Stimulated activated CD4-positive, alpha-beta T cell treated with anti-CD3 and anti-CD28 coated beads, Interleukin-15, amount 100 ng/mL, for 48 hours (primary cell): Measurements from ENCODE around the gene SPOCK2.

Experiments used
- DNase-seq, 2 donors: peaks; one replicate each; pipeline ENCODE4 v3.0.0-alpha.2; 2020; ENCODE audit warnings: low read depth in 2 of 2

The SPOCK2 gene

DNA sequence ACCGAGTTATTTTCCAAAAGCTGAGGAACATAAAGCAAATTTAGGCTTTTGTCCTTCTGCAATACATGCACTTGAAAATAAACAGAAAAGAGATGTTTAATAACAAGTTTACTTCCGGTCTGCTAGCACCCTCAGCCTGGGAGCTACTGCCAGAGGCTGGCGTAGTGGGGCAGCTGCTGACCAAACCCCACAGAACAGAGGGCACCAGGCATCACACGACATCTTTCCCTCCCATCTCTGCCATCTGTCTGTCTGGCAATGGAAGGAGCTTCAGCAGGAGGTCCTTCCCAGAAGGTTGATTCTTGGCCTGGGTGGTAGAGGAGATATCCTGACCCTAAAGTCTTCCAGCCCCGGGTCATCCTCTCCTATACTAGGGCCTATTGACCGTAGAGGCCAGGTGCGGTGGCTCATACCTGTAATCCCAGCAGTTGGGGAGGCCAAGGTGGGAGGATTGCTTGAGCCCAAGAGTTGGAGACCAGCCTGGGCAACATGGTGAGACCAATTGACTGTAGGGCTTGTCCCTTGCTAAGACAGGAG, 76.3 kb downstream of the SPOCK2 start:
- DNase-seq, result no peak

DNA sequence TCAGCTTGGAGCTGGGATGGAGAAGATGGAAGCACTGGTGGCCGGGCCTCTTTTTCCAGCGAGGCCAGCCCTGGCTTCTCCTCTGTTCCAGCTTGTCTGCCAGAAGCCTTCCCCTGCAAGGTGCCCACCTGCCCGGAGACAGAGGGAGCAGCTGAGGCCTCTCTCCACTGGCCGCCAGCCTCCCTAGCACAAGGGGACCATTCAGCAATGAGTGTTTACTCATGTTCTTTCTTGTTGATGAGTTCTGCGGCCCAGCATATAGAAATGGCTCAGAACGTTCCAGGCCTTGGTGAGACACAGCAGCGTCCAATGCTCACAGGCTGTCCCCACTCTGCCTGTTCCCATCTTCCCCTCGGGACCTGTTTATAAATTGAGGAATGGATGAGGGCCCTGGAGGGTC, 76.9 kb downstream of the SPOCK2 start:
- no peak for DNase-seq

DNA sequence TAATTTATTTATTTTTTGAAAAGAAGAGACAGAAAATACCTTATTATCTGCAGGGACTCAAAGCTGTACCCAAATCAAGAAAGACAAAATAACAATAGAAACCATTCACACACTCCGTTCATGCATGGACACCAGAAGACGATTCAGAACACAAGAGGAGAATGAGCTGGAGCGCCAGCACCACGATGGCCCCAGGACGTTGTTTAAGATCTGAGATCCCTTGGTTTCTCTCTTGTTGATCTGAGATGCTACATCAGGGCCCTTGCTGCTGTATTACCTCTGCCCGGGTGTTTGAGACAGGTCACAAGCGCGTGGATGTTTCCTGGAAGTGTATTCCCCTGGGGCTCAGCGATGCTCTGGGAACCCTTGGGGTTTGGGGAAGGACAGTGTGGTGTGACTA, 77.3 kb downstream of the SPOCK2 start:
- no peak for DNase-seq

DNA sequence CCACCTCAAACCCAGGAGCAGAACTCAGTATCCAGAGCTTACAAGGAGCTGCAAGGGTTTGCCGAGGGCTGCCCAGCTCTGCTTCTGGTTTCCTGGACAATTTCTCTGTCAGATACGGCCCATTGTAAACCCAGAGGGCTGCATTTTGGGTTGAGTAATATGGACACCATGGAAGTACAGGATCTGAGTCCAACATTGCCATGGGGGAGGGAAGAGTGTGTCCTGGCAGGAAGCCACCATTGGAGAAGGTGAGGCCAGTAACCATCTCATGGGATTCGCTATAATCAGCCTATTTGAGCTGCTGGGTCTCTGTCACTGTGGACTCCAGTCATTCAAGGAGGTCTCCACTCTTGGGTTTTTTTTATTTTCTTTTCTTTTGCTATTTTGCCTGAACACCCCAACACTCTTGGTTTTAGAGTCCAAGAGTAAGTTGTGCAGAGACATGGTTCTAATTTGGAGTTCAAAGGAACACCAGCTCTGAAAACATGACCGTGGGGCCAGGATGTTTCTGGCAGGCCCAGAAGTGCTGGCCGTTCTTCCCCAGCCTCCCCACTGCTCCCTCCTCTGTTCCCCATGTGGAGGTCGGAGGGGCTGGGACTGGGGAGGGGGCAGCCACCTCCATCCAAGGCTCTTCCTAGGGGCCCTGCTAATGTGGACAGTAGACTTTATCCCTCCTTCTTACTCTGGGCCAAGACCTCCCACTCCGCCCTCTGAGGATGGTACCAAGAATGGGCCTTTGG, 77.9 kb downstream of the SPOCK2 start:
- DNase-seq, result no peak

DNA sequence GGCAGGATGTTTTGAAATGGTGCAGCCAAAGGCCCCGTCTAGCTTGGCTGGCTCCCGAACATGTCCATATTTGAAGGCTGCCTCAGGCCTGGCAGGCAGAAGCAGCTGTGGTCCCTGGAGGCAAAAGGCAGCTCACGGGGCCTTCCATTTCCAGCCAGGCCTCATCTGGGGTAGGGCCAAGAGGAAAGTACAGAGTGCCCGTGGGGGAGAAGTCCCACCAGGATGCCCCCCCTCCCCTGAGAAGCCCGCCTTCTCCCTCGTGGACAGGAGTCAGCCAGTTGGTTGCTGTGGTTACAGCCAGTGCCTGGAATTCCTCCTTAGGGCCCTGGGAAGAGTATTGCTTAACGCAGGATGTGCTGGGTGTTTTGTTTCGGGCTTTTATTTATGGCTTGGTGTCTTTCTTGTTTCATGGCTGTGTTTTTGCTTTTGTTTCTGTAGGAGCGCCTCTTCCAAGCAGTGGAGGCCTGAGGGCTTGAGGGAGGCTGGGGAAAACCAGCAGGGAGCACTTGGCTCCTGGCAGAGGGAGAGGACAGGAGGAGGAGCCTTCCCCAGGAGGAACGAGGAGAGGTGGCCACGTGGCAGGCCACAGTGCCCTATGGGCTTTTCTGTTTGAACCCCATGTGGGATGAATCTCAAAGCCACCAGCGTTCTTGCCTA, 78.8 kb downstream of the SPOCK2 start:
- DNase-seq, result no peak

DNA sequence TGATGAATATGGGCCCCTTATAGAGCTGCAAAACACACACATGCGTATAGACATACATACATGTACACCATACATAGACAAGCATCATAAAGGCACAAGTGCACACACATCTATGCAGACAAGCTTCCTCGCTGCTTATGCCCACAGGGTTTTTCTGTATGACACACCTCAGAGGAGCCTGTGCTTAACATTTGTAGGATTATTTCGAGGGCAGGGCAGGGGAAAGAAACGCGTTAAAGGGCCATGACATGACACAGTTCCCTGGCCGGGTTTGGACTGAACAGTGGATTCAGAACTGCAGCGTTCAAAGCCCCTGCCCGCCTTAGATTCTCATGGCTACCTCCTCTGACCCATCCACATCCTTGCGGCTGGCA, 79.3 kb downstream of the SPOCK2 start:
- no peak for DNase-seq
